Right atrium auricular region (tissue), 2 donors: Measurements from ENCODE around the gene CBLC. TPM values are rescaled to one million over a fixed set of nuclear protein-coding genes. Genes with fewer than 3 reads are reported as not detected.
"Not testable (repeated sequence)": the region's sequence is repeated elsewhere in the genome, so short reads cannot be mapped to it uniquely, and the experiment has no call there.

Source experiments
- DNase-seq: peaks from one replicate; pipeline ENCODE4 v3.0.0-alpha.2; 2019; ENCODE audit warnings: low spot score
- H3K27ac ChIP-seq, 2 donors: fragments of 200-600 bp; sonication (generic); 1 replicate in 1 of 2; 2 replicates in 1 of 2; pipeline ENCODE4 v1.5.1; 2016 to 2019
- H3K27me3 ChIP-seq, 2 donors: fragments of 200-600 bp; sonication (generic); one replicate each; pipeline versions ENCODE4 v1.5.1 to v1.6.0; 2017 to 2019
- H3K36me3 ChIP-seq: fragments of 200-600 bp; sonication (generic); one replicate; pipeline ENCODE4 v1.5.1; 2016
- H3K4me1 ChIP-seq, 2 donors: fragments of 200-600 bp; sonication (generic); one replicate each; pipeline versions ENCODE4 v1.5.1 to v1.6.0; 2017 to 2019
- H3K4me3 ChIP-seq, 2 donors: fragments of 200-600 bp; sonication (generic); 1 replicate in 1 of 2; 2 replicates in 1 of 2; pipeline ENCODE4 v1.5.1; 2017 to 2019; ENCODE audit warnings: mild to moderate bottlenecking in 1 of 2, moderate library complexity in 1 of 2
- H3K9me3 ChIP-seq, 2 donors: fragments of 200-600 bp; sonication (generic); one replicate each; pipeline ENCODE4 v1.5.1; 2019
- CTCF ChIP-seq, 2 donors: fragments of 200-600 bp; sonication (generic); IDR thresholded peaks; one replicate each; pipeline ENCODE4 v1.5.1; 2019; ENCODE audit warnings: antibody characterized with exemption in 2 of 2
- total RNA-seq, 2 donors: library from RNA; depleted of rRNA; stranded (reverse); fragments of >200 nt; gene quantifications; one replicate each; pipeline ENCODE4 v1.1.0, GENCODE V29; 2016

CBLC gene
- total RNA-seq, 2 donors from 2014 or later: not detected

GRCh38 chr19:44762038-44762437 lies 15.7 kb upstream of the CBLC start:
- no peak for DNase-seq
- Histone ChIP-seq H3K9me3 (no peaks in the 10 kb centered on the region), H3K36me3 (peaks cover 17% of the 10 kb centered on the region), H3K27ac (no peak overlapping the region), H3K27me3 (no peaks in the 10 kb centered on the region), H3K4me3 (no peak overlapping the region), H3K4me1 (peaks cover 0 to 22% of the 10 kb centered on the region in 2 donors)
- no peak for TF ChIP-seq CTCF (IDR thresholded peaks at IDR 0.05)

GRCh38 chr19:44765033-44765948 lies 12.4 kb upstream of the CBLC start:
- Histone ChIP-seq H3K27me3 (no peaks in the 10 kb centered on the region), H3K9me3 (no peaks in the 10 kb centered on the region), H3K4me3 (no peak overlapping the region), H3K4me1 (peaks cover 0 to under 1% of the 10 kb centered on the region in 2 donors), H3K27ac (no peak overlapping the region), H3K36me3 (peaks cover 2% of the 10 kb centered on the region)
- DNase-seq: no peak
- no peak for TF ChIP-seq CTCF (IDR thresholded peaks at IDR 0.05)

- no peak overlapping the region for H3K4me3 ChIP-seq
- H3K4me1 ChIP-seq: peaks cover 0 to 7% of the 10 kb centered on the region in 2 donors
- H3K27ac ChIP-seq: no peak overlapping the region
- TF ChIP-seq CTCF (IDR thresholded peaks at IDR 0.05): no peak
- H3K27me3 ChIP-seq: no peaks in the 10 kb centered on the region
- no peak for DNase-seq
- no peaks in the 10 kb centered on the region for H3K36me3 ChIP-seq
- no peaks in the 10 kb centered on the region for H3K9me3 ChIP-seq
Observed at GRCh38 chr19:44765949-44766335, 11.7 kb upstream of the CBLC start.

- no peak for DNase-seq
- Histone ChIP-seq H3K4me3 (no peak overlapping the region), H3K9me3 (no peaks in the 10 kb centered on the region), H3K27me3 (no peaks in the 10 kb centered on the region), H3K36me3 (no peaks in the 10 kb centered on the region), H3K4me1 (peaks cover 0 to 7% of the 10 kb centered on the region in 2 donors), H3K27ac (no peak overlapping the region)
- TF ChIP-seq CTCF (IDR thresholded peaks at IDR 0.05): no peak
Observed at GRCh38 chr19:44767295-44768180, 10.2 kb upstream of the CBLC start.

GRCh38 chr19:44770550-44771257 lies 7.0 kb upstream of the CBLC start:
- peak; percentile 83 to 93 for TF ChIP-seq CTCF (IDR thresholded peaks at IDR 0.05)
- Histone ChIP-seq H3K4me3 (no peak overlapping the region), H3K27me3 (no peaks in the 10 kb centered on the region), H3K9me3 (no peaks in the 10 kb centered on the region), H3K36me3 (no peaks in the 10 kb centered on the region), H3K27ac (no peak overlapping the region), H3K4me1 (peaks cover 0 to 7% of the 10 kb centered on the region in 2 donors)
- DNase-seq: peak; percentile 91

GRCh38 chr19:44772144-44772543 lies 5.5 kb upstream of the CBLC start:
- not testable (repeated sequence) for DNase-seq, H3K4me1 ChIP-seq, H3K9me3 ChIP-seq, H3K36me3 ChIP-seq, H3K27me3 ChIP-seq, H3K4me3 ChIP-seq, H3K27ac ChIP-seq
